ENCODE data around the gene ZDHHC16.

The ZDHHC16 gene

DNA sequence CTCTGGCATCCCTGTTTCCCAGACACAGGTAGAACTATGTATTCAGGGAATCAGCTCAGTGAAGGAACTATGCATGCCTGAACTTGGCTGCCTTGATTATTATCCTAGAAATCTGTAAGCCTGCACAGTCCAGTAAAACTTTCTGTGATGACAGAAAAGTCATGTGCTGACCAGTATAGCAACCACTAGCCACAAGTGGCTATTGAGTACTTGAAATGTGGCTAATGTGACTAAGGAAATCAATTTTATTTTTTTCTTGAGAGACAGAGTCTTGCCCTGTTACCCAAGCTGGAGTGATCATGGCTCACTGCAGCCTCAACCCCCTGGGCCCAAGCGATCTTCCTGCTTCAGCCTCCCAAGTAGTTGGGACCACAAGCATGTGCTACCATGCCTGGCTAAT, 3.7 kb upstream of the ZDHHC16 start:
- Histone ChIP-seq H3K36me3 (ENCODE audit: insufficient read depth, low read length) (peaks cover 20% of the 10 kb centered on the region), H3K27me3 (ENCODE audit: control insufficient read depth, insufficient read depth, low read length) (no peaks in the 10 kb centered on the region), H3K9ac (ENCODE audit: low read depth, low read length) (no peak overlapping the region)

DNA sequence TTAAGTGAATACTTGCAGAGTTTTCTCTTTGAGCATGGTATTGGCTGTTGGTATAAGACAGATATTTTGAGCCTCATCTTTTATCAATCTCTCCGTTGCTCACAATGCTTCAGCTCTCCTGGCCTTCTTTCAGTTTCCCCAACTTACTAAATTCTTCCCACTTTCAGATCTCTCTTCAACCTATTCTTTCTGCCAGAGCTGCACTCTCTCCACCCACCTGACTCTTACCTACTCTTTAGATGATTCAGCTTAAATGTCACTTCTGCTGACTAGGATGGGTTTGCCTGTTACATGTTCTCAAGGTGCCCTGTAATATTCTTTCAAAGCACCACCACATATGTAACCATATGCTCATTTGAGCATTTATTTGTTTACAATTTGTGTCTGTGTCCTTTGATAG, 1.8 kb upstream of the ZDHHC16 start:
- Histone ChIP-seq H3K9ac (ENCODE audit: low read depth, low read length) (no peak overlapping the region), H3K36me3 (ENCODE audit: insufficient read depth, low read length) (peaks cover 15% of the 10 kb centered on the region), H3K4me2 (ENCODE audit: low read length) (no peak overlapping the region), H3K4me1 (ENCODE audit: control insufficient read depth, insufficient read depth, low read length) (peaks cover 22% of the 10 kb centered on the region), H3K9me3 (replicated peaks; ENCODE audit: low read length) (no peaks in the 10 kb centered on the region), H3K27me3 (ENCODE audit: control insufficient read depth, insufficient read depth, low read length) (no peaks in the 10 kb centered on the region), H3K4me3 (ENCODE audit: low read length) (no peak overlapping the region)

More for the DNA sequence above, 3.7 kb upstream of the ZDHHC16 start:
- no peak overlapping the region for H3K4me2 ChIP-seq (ENCODE audit: low read length)
- H3K4me3 ChIP-seq (ENCODE audit: low read length): no peak overlapping the region
- H3K9me3 ChIP-seq (replicated peaks; ENCODE audit: low read length): no peaks in the 10 kb centered on the region
- peaks cover 14% of the 10 kb centered on the region for H3K4me1 ChIP-seq (ENCODE audit: control insufficient read depth, insufficient read depth, low read length)

DNA sequence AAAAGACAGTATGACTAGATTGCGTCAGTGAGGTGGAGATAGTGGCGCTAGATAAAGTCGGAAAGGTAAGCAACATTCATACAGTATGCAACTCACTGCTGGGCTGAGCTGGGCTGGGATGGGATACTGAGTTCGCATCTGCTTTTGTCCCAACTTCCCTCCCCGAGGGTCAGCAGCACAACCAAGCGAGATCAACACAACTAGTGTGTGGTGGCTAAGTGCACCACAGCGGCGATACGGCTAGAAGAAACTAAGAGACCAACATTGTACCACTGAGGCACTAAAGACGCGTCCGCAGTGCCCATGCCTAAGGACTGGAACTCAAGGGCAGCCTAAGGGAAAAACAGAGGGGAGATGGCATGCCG, 636 bp upstream of the ZDHHC16 start:
- H3K4me3 ChIP-seq (ENCODE audit: low read length): peak overlapping the region; percentile 97
- H3K27me3 ChIP-seq (ENCODE audit: control insufficient read depth, insufficient read depth, low read length): no peaks in the 10 kb centered on the region

DNA sequence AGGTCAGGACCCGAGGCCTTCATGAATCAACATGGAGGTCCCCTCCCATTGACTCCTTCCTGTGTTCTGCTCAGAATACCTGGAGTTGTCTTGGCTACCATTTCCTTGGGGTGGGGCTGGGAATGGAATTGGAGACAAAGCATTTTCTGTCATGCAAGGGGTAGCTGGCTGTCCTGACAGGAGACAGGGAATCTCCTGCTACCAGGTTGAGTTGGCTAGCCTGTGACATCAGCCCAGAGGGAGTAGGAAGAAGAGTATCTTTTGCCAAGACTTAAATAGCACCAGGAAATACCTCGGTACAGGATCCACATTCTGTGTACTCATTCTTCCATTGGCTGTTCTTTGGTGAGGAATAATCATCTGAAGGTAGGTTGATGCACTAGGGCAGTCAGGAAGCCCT, 4.9 kb downstream of the ZDHHC16 start:
- H3K4me1 ChIP-seq (ENCODE audit: control insufficient read depth, insufficient read depth, low read length): peaks cover 14% of the 10 kb centered on the region
- H3K4me3 ChIP-seq (ENCODE audit: low read length): no peak overlapping the region
- no peaks in the 10 kb centered on the region for H3K27me3 ChIP-seq (ENCODE audit: control insufficient read depth, insufficient read depth, low read length)
- H3K36me3 ChIP-seq (ENCODE audit: insufficient read depth, low read length): peaks cover 45% of the 10 kb centered on the region
- H3K4me2 ChIP-seq (ENCODE audit: low read length): no peak overlapping the region
- no peak overlapping the region for H3K9ac ChIP-seq (ENCODE audit: low read depth, low read length)
- no peaks in the 10 kb centered on the region for H3K9me3 ChIP-seq (replicated peaks; ENCODE audit: low read length)

More for the DNA sequence above, 636 bp upstream of the ZDHHC16 start:
- H3K36me3 ChIP-seq (ENCODE audit: insufficient read depth, low read length): peaks cover 13% of the 10 kb centered on the region
- H3K9me3 ChIP-seq (replicated peaks; ENCODE audit: low read length): no peaks in the 10 kb centered on the region
- peak overlapping the region; percentile 83 for H3K9ac ChIP-seq (ENCODE audit: low read depth, low read length)
- peak overlapping the region; percentile 88 for H3K4me2 ChIP-seq (ENCODE audit: low read length)
- H3K4me1 ChIP-seq (ENCODE audit: control insufficient read depth, insufficient read depth, low read length): peaks cover 22% of the 10 kb centered on the region

DNA sequence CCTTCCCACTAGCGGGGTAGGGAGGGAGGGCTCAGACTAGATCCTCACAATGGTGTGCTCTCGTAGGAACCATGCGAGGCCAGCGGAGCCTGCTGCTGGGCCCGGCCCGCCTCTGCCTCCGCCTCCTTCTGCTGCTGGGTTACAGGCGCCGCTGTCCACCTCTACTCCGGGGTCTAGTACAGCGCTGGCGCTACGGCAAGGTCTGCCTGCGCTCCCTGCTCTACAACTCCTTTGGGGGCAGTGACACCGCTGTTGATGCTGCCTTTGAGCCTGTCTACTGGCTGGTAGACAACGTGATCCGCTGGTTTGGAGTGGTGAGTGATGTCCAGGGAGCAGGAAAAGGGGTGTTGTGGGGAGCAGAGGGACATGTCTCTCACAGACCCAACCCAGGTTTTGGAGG, 5.6 kb downstream of the ZDHHC16 start:
- no peaks in the 10 kb centered on the region for H3K27me3 ChIP-seq (ENCODE audit: control insufficient read depth, insufficient read depth, low read length)
- peaks cover 53% of the 10 kb centered on the region for H3K36me3 ChIP-seq (ENCODE audit: insufficient read depth, low read length)
- H3K9ac ChIP-seq (ENCODE audit: low read depth, low read length): no peak overlapping the region
- H3K9me3 ChIP-seq (replicated peaks; ENCODE audit: low read length): no peaks in the 10 kb centered on the region
- H3K4me2 ChIP-seq (ENCODE audit: low read length): no peak overlapping the region
- no peak overlapping the region for H3K4me3 ChIP-seq (ENCODE audit: low read length)
- H3K4me1 ChIP-seq (ENCODE audit: control insufficient read depth, insufficient read depth, low read length): peaks cover 14% of the 10 kb centered on the region

DNA sequence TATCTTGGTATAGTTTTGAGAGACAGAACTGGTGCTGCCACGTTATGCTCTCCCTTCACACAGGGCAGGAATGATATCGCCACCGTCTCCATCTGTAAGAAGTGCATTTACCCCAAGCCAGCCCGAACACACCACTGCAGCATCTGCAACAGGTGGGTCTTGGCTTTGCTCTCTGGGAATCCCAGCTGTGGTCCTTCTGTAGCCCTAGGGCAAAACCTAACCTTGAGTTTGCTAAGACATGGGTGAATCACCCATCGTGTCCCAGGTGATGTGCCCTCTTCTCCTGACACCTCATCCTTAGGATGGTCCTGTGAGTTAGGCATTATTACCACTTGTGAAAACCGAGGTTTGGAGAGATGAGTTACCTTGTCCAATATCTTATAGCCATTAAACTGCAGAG, 6.4 kb downstream of the ZDHHC16 start:
- H3K9me3 ChIP-seq (replicated peaks; ENCODE audit: low read length): no peaks in the 10 kb centered on the region
- H3K9ac ChIP-seq (ENCODE audit: low read depth, low read length): no peak overlapping the region
- H3K4me1 ChIP-seq (ENCODE audit: control insufficient read depth, insufficient read depth, low read length): peaks cover 8% of the 10 kb centered on the region
- no peak overlapping the region for H3K4me2 ChIP-seq (ENCODE audit: low read length)
- H3K36me3 ChIP-seq (ENCODE audit: insufficient read depth, low read length): peaks cover 60% of the 10 kb centered on the region
- no peak overlapping the region for H3K4me3 ChIP-seq (ENCODE audit: low read length)
- H3K27me3 ChIP-seq (ENCODE audit: control insufficient read depth, insufficient read depth, low read length): no peaks in the 10 kb centered on the region

DNA sequence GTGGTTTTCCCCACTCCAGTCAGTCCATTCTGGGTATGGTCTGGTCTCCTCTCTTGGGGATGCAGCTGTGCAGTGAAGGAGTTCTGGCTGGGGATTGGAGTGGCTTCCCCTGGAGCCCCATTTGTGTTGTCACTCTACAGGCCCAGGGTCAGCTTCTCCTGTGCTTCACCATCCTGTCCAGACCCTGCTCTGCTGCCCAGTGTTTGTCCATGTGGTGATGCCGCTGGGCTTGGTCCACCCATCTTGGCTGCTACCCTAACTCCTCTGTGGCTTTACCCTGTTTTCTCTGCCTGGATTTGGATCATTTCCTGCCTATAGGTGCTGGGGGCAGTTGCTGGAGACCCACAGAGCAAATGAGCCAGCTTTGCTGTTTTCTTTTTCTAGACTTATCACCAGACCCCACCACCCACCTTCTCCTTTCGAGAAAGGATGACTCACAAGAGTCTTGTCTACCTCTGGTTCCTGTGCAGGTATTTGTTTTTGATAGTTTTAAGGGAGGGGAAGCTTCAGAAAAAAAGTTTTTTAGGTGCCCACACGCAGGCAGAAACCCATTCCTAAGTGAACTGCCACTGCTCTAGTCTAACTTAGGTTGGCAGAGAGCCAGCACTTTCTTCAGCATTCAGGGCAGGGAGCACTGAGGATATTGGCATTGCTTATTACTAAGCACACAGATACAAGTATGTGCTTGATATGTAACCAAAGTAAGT, 8.5 kb downstream of the ZDHHC16 start:
- peaks cover 79% of the 10 kb centered on the region for H3K36me3 ChIP-seq (ENCODE audit: insufficient read depth, low read length)
- no peaks in the 10 kb centered on the region for H3K27me3 ChIP-seq (ENCODE audit: control insufficient read depth, insufficient read depth, low read length)
- no peak overlapping the region for H3K4me3 ChIP-seq (ENCODE audit: low read length)
- no peak overlapping the region for H3K4me2 ChIP-seq (ENCODE audit: low read length)
- H3K4me1 ChIP-seq (ENCODE audit: control insufficient read depth, insufficient read depth, low read length): no peaks in the 10 kb centered on the region
- H3K9ac ChIP-seq (ENCODE audit: low read depth, low read length): no peak overlapping the region
- no peaks in the 10 kb centered on the region for H3K9me3 ChIP-seq (replicated peaks; ENCODE audit: low read length)

DNA sequence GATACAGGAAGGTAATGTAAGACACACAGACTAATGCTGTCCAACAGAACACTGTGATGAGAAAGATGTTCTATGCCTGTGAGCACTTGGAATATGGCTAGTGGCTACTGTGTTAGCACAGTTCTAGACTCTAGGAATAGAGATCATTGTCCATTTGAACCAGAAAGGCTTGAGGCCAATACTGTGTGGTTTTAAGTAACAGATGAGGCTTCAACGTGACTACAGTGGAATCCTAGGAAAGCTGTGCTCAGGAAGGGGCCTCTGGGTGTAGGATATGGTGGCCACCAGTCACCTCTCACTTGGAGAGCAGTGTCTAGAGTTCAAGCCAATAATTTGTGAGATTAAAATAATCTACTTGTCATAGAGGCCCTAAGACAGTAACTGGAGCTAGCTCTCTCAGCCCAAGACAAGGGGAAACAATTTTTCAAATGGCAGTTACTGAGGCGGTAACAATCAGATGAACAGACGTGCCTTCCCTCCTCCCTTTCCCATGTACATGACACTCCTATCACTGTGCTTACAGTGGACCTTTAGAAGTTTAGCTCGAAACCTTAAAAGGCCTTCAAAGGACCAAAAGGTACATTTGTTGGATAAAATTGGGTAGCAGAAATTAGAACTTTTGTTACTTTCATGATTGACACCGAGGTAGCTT, 10.2 kb downstream of the ZDHHC16 start:
- Histone ChIP-seq H3K27me3 (ENCODE audit: control insufficient read depth, insufficient read depth, low read length) (no peaks in the 10 kb centered on the region), H3K9ac (ENCODE audit: low read depth, low read length) (no peak overlapping the region), H3K36me3 (ENCODE audit: insufficient read depth, low read length) (peaks cover 92% of the 10 kb centered on the region), H3K4me3 (ENCODE audit: low read length) (no peak overlapping the region), H3K9me3 (replicated peaks; ENCODE audit: low read length) (no peaks in the 10 kb centered on the region), H3K4me2 (ENCODE audit: low read length) (no peak overlapping the region), H3K4me1 (ENCODE audit: control insufficient read depth, insufficient read depth, low read length) (no peaks in the 10 kb centered on the region)

DNA sequence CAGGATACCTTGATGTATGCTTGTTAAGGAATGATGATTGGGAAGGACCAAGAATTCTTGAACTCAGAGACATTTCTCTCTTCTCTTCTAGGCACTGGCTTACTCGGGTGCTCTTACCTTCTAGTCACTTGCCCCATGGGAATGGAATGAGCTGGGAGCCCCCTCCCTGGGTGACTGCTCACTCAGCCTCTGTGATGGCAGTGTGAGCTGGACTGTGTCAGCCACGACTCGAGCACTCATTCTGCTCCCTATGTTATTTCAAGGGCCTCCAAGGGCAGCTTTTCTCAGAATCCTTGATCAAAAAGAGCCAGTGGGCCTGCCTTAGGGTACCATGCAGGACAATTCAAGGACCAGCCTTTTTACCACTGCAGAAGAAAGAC, 10.7 kb downstream of the ZDHHC16 start:
- no peaks in the 10 kb centered on the region for H3K4me1 ChIP-seq (ENCODE audit: control insufficient read depth, insufficient read depth, low read length)
- H3K4me3 ChIP-seq (ENCODE audit: low read length): no peak overlapping the region
- H3K4me2 ChIP-seq (ENCODE audit: low read length): no peak overlapping the region
- H3K9me3 ChIP-seq (replicated peaks; ENCODE audit: low read length): no peaks in the 10 kb centered on the region
- H3K9ac ChIP-seq (ENCODE audit: low read depth, low read length): no peak overlapping the region
- H3K27me3 ChIP-seq (ENCODE audit: control insufficient read depth, insufficient read depth, low read length): no peaks in the 10 kb centered on the region
- H3K36me3 ChIP-seq (ENCODE audit: insufficient read depth, low read length): peaks cover 93% of the 10 kb centered on the region

DNA sequence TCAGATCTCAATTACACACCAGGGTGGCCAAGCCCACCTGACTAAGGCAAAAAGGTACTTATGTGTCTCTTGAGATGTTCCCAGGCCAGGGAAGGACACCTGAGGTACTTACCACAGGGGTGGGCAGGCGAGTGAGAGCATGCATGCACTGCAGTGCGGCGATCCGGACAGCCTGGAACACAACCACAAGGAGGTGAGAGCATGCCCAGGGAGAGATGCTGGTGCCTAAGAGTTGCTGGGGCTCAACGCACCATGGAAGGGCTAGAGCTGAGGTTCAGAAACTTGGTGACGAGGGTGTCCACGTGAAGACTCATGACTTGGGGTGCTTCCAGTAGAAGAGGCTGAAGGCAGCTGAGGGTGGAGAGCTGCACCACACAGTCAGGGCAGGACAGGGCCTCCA, 13.1 kb downstream of the ZDHHC16 start:
- Histone ChIP-seq H3K9me3 (replicated peaks; ENCODE audit: low read length) (no peaks in the 10 kb centered on the region), H3K4me2 (ENCODE audit: low read length) (no peak overlapping the region), H3K36me3 (ENCODE audit: insufficient read depth, low read length) (peaks cover 90% of the 10 kb centered on the region), H3K9ac (ENCODE audit: low read depth, low read length) (no peak overlapping the region), H3K4me3 (ENCODE audit: low read length) (no peak overlapping the region), H3K4me1 (ENCODE audit: control insufficient read depth, insufficient read depth, low read length) (peaks cover 5% of the 10 kb centered on the region), H3K27me3 (ENCODE audit: control insufficient read depth, insufficient read depth, low read length) (no peaks in the 10 kb centered on the region)

DNA sequence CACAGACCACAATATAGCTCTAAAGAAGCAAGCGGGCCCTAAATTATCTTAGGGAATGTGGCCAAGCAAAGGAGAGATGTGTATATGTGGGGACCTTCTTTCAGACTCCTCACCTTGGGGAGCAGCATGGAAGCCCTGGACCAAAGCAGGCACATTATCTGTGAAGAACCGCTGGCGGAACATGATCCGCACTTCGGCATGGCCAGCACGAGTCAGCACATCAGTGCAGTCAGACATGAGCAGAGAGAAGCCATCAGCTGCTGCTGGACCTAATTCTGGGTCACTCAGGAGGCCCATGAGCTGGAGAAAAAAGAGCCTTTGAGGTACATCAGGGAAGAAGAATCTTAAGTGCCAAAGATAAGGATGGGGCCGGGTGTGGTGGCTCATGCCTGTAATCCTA, 14.0 kb downstream of the ZDHHC16 start:
- no peak overlapping the region for H3K4me3 ChIP-seq (ENCODE audit: low read length)
- peaks cover 87% of the 10 kb centered on the region for H3K36me3 ChIP-seq (ENCODE audit: insufficient read depth, low read length)
- H3K9me3 ChIP-seq (replicated peaks; ENCODE audit: low read length): no peaks in the 10 kb centered on the region
- no peaks in the 10 kb centered on the region for H3K27me3 ChIP-seq (ENCODE audit: control insufficient read depth, insufficient read depth, low read length)
- no peak overlapping the region for H3K4me2 ChIP-seq (ENCODE audit: low read length)
- H3K9ac ChIP-seq (ENCODE audit: low read depth, low read length): no peak overlapping the region
- peaks cover 5% of the 10 kb centered on the region for H3K4me1 ChIP-seq (ENCODE audit: control insufficient read depth, insufficient read depth, low read length)

DNA sequence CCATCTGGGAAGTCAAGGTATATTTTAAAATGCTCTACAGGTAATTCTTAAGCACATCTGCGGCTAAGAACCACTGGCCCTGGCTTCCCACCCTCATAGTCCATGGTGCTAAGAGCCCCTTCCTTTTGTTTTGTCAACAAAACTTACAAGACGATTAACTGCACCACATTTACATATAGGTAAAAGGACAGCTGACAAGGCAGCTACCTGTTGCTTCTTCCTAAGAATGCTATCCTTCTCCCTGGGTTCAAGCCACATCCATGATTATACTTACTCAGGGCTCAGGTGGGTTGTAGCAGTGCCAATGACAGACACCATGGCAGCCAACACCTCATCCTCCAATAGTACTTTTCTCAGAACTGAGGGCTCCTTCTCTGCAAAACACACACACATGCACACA, 16.3 kb downstream of the ZDHHC16 start:
- no peaks in the 10 kb centered on the region for H3K27me3 ChIP-seq (ENCODE audit: control insufficient read depth, insufficient read depth, low read length)
- H3K9me3 ChIP-seq (replicated peaks; ENCODE audit: low read length): no peaks in the 10 kb centered on the region
- no peak overlapping the region for H3K4me2 ChIP-seq (ENCODE audit: low read length)
- H3K4me3 ChIP-seq (ENCODE audit: low read length): no peak overlapping the region
- H3K9ac ChIP-seq (ENCODE audit: low read depth, low read length): no peak overlapping the region
- H3K4me1 ChIP-seq (ENCODE audit: control insufficient read depth, insufficient read depth, low read length): peaks cover 5% of the 10 kb centered on the region
- H3K36me3 ChIP-seq (ENCODE audit: insufficient read depth, low read length): peaks cover 82% of the 10 kb centered on the region

All from skeletal muscle satellite cell (primary cell).